A673 (cell line): ENCODE measurements around the gene RIT2.

Experiments
- EZH2 ChIP-seq: fragments of 200-600 bp; sonication (generic); IDR thresholded peaks from 2 replicates; pipeline ENCODE4 v1.6.1; 2017; ENCODE audit warnings: borderline replicate concordance, low read depth, mild to moderate bottlenecking, mixed read lengths, antibody characterized with exemption, low read length; ENCODE audit not compliant: poor library complexity, severe bottlenecking
- TF ChIP-seq, protein P1 (sequence below): fragments of 300-800, 200-600 bp; sonication (generic); conservative IDR thresholded peaks from 2 replicates; pipeline ENCODE4 v1.5.1; 2017; ENCODE audit warnings: low read depth, mild to moderate bottlenecking, antibody characterized with exemption, low read length, moderate library complexity, mixed read lengths

DNA sequence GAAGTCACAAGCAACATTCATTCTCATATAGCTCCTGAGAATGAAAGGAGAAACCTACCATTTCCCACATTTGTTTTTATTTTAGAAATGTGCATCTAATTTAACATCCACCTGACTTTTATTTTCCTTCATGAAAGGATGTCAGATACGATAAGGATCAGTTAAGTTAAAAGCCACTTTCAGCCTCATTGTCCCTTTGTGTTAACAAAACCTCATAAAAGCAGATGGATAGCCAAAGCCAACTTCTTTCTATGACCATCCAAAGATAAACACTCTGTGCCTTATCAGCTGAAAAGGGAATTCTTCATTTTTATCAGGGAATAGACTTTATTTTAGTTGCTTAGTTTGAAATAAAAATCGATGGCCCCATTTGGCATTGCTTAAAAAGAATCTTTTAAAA lies 25.7 kb upstream of the RIT2 start:
- TF ChIP-seq, protein P1, sequence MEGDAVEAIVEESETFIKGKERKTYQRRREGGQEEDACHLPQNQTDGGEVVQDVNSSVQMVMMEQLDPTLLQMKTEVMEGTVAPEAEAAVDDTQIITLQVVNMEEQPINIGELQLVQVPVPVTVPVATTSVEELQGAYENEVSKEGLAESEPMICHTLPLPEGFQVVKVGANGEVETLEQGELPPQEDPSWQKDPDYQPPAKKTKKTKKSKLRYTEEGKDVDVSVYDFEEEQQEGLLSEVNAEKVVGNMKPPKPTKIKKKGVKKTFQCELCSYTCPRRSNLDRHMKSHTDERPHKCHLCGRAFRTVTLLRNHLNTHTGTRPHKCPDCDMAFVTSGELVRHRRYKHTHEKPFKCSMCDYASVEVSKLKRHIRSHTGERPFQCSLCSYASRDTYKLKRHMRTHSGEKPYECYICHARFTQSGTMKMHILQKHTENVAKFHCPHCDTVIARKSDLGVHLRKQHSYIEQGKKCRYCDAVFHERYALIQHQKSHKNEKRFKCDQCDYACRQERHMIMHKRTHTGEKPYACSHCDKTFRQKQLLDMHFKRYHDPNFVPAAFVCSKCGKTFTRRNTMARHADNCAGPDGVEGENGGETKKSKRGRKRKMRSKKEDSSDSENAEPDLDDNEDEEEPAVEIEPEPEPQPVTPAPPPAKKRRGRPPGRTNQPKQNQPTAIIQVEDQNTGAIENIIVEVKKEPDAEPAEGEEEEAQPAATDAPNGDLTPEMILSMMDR: no peak
- TF ChIP-seq EZH2: no peak
